Measurements from ENCODE around the gene LRCH3.

DNA sequence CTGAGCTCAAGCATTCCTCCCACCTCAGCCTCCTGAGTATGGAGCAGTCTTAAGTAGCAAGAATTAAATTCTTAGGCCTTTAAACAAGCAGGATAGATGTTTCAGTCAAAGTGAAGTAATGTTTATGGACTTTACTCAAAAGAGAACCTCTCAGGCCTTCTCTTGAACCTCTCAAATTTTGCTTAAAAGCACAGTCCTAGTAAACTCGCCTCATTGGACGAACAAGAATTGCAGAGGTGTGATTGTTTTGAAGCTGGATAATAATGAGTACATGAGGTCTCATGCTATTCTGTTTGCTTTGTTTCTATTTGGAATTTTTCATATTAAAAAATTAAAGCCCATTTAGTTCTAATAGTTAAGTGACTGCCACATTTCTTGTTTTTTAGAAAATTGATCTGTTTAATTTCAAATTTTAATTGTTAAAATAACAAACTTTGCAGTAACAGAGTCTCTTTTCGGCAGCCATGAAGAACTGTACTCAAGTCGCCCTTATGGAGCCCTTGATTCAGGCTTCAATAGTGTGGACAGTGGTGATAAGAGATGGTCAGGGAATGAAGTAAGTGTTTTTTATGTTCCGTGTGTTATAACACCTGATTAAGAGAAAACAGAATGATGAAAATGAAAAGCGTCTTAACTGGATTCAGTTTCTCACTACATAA, 39.4 kb downstream of the LRCH3 start:
- TF ChIP-seq EZH2 (IDR thresholded peaks at IDR 0.05): no peak
- TF ChIP-seq POLR2AphosphoS5 (IDR thresholded peaks at IDR 0.05; ENCODE audit: borderline replicate concordance, low read depth, low read length): no peak
